GM12878 (cell line): Measurements from ENCODE around the gene MRPL27.

Source experiments
- CTCF ChIP-seq, 3 experiments: IDR thresholded peaks in 2 of 3; conservative IDR thresholded peaks in 1 of 3; 2 replicates each; pipeline ENCODE4 v1.5.1; 2011; ENCODE audit warnings: low read depth in 3 of 3, low read length in 3 of 3, mild to moderate bottlenecking in 3 of 3, control low read depth in 2 of 3, moderate library complexity in 2 of 3, inconsistent platforms in 1 of 3, mixed read lengths in 1 of 3; ENCODE audit not compliant: control insufficient read depth in 2 of 3, insufficient read depth in 1 of 3; ENCODE audit errors: extremely low read depth in 1 of 3
- E2F4 ChIP-seq: IDR thresholded peaks from 2 replicates; pipeline ENCODE4 v1.6.1; 2012; ENCODE audit warnings: low read depth, low read length, improper control_type of control experiment
- EZH2 ChIP-seq: IDR thresholded peaks from 2 replicates; pipeline ENCODE4 v1.6.1; 2012; ENCODE audit warnings: low read depth, mild to moderate bottlenecking, control low read depth, inconsistent platforms, low read length, borderline replicate concordance; ENCODE audit not compliant: control insufficient read depth
- PRDM15 ChIP-seq: fragments of 450-650 bp; formaldehyde crosslinking; IDR thresholded peaks from 2 replicates; pipeline ENCODE4 v1.4.0; 2020; ENCODE audit warnings: mild to moderate bottlenecking, moderate library complexity
- SMC3 ChIP-seq: IDR thresholded peaks from 2 replicates; pipeline ENCODE4 v1.6.1; 2011; ENCODE audit warnings: low read length, improper control_type of control experiment, borderline replicate concordance
- TAF1 ChIP-seq: IDR thresholded peaks from 2 replicates; pipeline ENCODE4 v1.6.1; 2011; ENCODE audit warnings: mild to moderate bottlenecking, low read depth, low read length, borderline replicate concordance
- TBL1XR1 ChIP-seq: IDR thresholded peaks from 2 replicates; pipeline ENCODE4 v1.6.1; 2012; ENCODE audit warnings: low read depth, low read length, improper control_type of control experiment
- TF ChIP-seq, protein P1 (sequence below): fragments of 450-650 bp; IDR thresholded peaks from 2 replicates; pipeline ENCODE4 v1.6.1; 2017; ENCODE audit warnings: mild to moderate bottlenecking, low read depth, inconsistent platforms; ENCODE audit not compliant: poor library complexity, severe bottlenecking

GRCh38 chr17:50349243-50349600, 23.8 kb downstream of the MRPL27 start:
- no peak for TF ChIP-seq CTCF (IDR thresholded peaks at IDR 0.05 in 2 of 3, conservative IDR thresholded peaks at IDR 0.05 in 1 of 3; ENCODE audit: control insufficient read depth in 2 of 3, extremely low read depth in 1 of 3, insufficient read depth in 1 of 3, low read depth in 3 of 3, low read length in 3 of 3)
- TF ChIP-seq PRDM15 (CRISPR knock-in tag), result no peak
- TF ChIP-seq E2F4, result no peak
- no peak for TF ChIP-seq SMC3
- TF ChIP-seq TAF1, result no peak
- no peak for TF ChIP-seq TBL1XR1
- TF ChIP-seq, protein P1, sequence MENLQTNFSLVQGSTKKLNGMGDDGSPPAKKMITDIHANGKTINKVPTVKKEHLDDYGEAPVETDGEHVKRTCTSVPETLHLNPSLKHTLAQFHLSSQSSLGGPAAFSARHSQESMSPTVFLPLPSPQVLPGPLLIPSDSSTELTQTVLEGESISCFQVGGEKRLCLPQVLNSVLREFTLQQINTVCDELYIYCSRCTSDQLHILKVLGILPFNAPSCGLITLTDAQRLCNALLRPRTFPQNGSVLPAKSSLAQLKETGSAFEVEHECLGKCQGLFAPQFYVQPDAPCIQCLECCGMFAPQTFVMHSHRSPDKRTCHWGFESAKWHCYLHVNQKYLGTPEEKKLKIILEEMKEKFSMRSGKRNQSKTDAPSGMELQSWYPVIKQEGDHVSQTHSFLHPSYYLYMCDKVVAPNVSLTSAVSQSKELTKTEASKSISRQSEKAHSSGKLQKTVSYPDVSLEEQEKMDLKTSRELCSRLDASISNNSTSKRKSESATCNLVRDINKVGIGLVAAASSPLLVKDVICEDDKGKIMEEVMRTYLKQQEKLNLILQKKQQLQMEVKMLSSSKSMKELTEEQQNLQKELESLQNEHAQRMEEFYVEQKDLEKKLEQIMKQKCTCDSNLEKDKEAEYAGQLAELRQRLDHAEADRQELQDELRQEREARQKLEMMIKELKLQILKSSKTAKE, result no peak
- TF ChIP-seq EZH2, result no peak
